ENCODE results near the gene BTC.
"Not testable (repeated sequence)": the region's sequence is repeated elsewhere in the genome, so short reads cannot be mapped to it uniquely, and the experiment has no call there.

The BTC gene

GRCh38 chr4:74757136-74757535 lies 37.2 kb downstream of the BTC start:
- DNase-seq = no peak

- no peak for DNase-seq
These were observed 38.8 kb downstream of the BTC start for GRCh38 chr4:74755486-74755885.

GRCh38 chr4:74754218-74754617 lies 40.1 kb downstream of the BTC start:
- DNase-seq = no peak

GRCh38 chr4:74752798-74753197 lies 41.5 kb downstream of the BTC start:
- DNase-seq = no peak

- DNase-seq = no peak
These were observed 42.5 kb downstream of the BTC start for GRCh38 chr4:74751856-74752255.

- no peak for DNase-seq
These were observed 43.1 kb downstream of the BTC start for GRCh38 chr4:74751247-74751646.

GRCh38 chr4:74742185-74742584 lies 52.1 kb downstream of the BTC start:
- no peak for DNase-seq

GRCh38 chr4:74738464-74739143 lies 55.7 kb downstream of the BTC start:
- DNase-seq = no peak

GRCh38 chr4:74734995-74735394 lies 59.3 kb downstream of the BTC start:
- DNase-seq = no peak

GRCh38 chr4:74733756-74734155 lies 60.6 kb downstream of the BTC start:
- DNase-seq = no peak

- no peak for DNase-seq
These were observed 69.3 kb downstream of the BTC start for GRCh38 chr4:74724979-74725378.

- DNase-seq = no peak
These were observed 77.9 kb downstream of the BTC start for GRCh38 chr4:74716436-74716765.

- no peak for DNase-seq
These were observed 78.5 kb downstream of the BTC start for GRCh38 chr4:74715706-74716435.

- no peak for DNase-seq
These were observed 79.7 kb downstream of the BTC start for GRCh38 chr4:74714611-74715130.

GRCh38 chr4:74708135-74708534 lies 86.2 kb downstream of the BTC start:
- not testable (repeated sequence) for DNase-seq

Measured in NCI-H1436 treated with DMSO at 0.1 percent for 48 hours (cell line).